DOHH2 (cell line): ENCODE measurements around the gene LRR1.

ENCODE experiments used
- CTCF ChIP-seq: fragments of 200-600 bp; sonication (generic); IDR thresholded peaks from one replicate; pipeline ENCODE4 v1.5.1; 2014; ENCODE audit warnings: antibody characterized with exemption, mild to moderate bottlenecking, low read depth, low read length; ENCODE audit not compliant: poor library complexity, severe bottlenecking
- EZH2phosphoT487 ChIP-seq: fragments of 200-600 bp; sonication (generic); IDR thresholded peaks from 2 replicates; pipeline ENCODE4 v1.6.1; 2017; ENCODE audit warnings: borderline replicate concordance, mild to moderate bottlenecking, antibody characterized with exemption, low read length, moderate library complexity, mixed read lengths

- no peak for TF ChIP-seq CTCF
- no peak for TF ChIP-seq EZH2phosphoT487
These were observed 22.6 kb downstream of the LRR1 start for GRCh38 chr14:49621114-49621881.
